Smooth muscle cell of the brain vasculature (primary cell): ENCODE measurements around the gene SHISAL1.
"Not testable (repeated sequence)": the region's sequence is repeated elsewhere in the genome, so short reads cannot be mapped to it uniquely, and the experiment has no call there.

Source experiments
- DNase-seq: peaks from one replicate; pipeline ENCODE4 v3.0.0-alpha.2; 2012; ENCODE audit warnings: low read depth, low spot score

The SHISAL1 gene

DNA sequence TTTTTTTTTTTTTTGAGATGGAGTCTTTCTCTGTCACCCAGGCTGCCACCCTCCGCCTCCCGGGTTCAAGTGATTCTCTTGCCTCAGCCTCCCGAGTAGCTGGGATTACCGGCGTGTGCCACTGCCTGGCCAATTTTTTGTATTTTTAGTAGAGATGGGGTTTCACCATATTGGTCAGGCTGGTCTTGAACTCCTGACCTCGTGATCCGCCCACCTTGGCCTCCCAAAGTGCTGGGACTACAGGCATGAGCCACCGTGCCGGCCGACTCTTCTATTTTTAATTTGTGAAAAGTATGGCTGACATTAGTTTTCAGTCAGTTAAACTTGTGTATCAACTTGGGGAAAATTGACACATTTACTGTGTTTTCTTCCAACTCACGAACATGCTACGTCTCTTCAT lies 78.4 kb downstream of the SHISAL1 start:
- DNase-seq, result not testable (repeated sequence)

DNA sequence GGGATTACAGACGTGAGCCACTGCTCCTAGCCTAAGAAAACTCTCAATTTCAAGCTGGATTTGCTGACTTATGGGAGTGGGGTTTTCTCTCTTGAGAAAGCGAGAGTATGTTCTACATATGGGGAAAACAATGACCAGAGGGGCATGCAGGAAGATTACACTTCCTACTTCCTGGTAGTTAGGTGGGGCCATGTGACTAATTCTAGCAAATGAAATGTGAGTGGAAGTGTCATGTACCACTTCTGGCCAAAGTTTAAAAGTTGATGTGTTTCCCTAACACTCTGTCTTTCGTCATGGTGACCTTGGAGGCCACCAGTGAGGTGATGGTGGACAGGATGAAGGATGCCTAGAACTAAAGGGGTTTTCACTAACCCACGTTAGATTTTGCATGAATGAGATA lies 81.5 kb downstream of the SHISAL1 start:
- no peak for DNase-seq

DNA sequence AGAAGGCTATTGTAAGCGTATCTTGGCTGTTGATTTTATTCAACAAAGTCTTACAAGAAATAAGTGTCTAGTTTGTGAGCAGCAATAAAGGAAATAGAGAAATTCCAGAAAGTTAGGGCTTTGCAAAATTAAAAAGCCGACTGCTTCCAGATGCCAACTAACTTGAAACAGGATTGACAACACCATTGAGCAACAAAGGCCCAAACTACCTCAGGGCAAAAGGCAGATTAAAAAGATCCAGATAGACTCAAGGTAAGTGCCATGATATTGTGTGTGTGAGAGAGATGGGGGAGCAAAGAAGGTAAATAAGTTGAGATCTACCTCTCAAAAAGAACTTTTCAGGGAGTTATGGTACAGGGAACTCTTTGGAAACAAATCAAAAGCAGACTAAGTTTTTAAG lies 82.9 kb downstream of the SHISAL1 start:
- DNase-seq, result no peak

DNA sequence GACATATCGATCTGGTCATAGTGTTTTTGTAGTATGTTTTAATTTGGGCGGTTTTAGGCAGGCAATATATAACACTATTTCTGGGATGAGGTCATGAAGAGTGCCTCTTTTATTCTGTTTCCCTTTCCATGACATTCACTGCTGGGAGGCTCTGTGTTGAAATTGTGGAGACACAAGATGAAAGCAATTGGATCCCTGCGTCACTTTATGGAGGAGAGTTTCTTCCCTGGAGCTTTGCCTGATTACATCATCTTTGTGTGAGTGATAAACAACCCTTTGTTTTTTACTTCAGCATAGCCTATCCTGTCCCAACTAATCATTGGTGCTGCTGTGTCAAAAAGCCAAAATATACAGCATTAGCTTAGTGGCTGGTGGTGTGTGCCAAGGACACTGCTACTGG lies 83.4 kb downstream of the SHISAL1 start:
- DNase-seq, result no peak

DNA sequence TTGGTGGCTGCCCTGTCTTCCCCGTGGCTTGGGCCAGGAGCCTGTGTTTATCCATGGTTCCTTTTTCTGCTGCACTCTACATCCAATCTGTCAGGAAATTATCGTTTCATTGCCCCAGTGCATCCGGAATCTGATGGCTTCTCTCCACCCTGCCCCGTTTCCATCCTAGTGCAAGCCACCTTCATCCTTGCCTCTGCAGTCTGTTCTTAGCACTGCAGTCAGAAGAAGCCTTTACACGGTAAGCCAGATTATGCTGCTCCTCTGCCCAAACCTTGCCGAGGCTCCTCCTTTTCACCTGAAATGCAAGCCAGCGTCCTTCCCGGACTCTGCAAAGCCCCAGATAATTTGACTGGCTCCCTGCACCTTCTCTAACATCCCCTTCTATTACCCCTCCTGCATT lies 86.9 kb downstream of the SHISAL1 start:
- DNase-seq, result no peak

DNA sequence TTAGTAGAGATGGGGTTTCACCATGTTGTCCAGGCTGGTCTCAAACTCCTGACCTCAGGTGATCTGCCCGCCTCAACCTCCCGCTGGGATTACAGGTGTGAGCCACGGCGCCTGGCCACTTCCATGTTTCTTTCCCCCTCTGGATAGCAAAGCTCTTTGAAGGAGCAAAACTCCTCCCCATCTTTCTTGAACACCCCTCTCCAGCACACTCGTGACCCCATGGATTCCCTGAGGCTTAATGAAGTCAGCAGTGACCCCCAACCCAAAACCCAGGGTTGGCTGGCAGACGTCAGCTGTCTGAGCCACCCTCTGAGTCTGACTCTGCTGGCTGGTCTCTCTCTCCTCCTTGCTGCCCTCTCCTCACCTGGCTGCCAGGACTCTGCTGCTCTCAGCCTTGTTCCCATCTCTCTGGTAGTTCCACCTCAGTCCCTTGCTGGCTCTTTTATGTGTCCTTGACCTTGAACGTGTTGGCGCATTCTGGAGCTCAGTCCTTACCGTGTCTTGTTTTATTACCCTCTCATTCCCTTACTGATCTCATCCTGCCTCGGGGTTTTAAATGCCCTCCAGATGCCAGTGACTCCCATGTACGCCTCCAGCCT lies 87.6 kb downstream of the SHISAL1 start:
- no peak for DNase-seq

DNA sequence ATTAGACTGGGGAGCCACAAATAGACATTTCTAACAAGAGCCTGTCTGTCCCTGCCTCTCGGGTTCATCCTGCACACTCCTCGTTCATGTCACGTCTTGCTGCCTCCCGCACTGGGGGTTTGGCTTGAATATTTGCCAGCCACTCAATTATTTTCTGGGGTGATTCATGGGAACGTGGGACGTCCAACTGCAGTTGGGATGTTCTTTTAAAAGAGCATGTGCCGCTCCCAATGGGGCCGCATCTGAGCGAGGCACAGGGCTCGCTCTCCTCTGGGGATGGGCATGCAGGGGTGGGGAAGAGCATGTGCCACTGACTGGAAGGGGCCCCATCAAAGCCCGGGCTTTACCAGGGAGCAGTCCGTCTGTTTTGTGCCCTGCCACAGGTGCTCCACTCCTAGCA lies 88.6 kb downstream of the SHISAL1 start:
- no peak for DNase-seq

DNA sequence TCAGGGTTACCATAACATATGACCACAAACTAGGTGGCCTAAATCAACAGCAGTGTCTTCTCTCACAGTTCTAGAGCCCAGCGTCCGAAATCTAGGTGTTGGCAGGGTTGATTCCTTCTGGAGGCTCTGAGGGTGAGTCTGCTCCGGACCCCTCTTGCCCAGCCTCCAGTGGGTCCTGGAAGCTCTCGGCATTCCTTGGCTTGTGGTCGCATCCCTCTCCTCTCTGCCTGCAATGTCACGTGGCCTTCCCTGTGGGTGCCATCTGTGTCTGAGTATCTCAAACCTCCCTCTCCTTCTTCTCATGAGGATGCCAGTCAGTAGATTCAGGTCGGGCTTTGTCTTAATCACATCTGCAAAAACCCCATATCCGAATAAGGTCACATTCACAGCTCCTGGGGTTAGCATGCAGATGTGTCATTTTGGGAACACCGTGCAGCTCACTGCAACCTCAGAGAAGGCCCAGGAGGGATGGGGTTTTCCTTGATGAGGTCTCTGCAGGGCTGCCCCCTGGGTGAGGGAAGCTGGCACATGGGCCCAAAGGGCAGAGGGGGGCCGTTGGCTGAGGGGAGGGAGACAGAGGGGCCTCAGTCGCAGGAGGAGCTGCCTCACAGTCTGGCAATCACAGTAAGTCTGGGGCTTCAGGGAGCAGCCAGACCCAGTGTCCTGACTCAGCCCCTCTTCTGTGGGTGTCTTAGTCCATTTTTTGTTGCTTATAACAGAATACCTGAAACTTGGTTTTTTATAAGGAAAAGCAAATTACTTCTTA lies 90.9 kb downstream of the SHISAL1 start:
- DNase-seq, result no peak

DNA sequence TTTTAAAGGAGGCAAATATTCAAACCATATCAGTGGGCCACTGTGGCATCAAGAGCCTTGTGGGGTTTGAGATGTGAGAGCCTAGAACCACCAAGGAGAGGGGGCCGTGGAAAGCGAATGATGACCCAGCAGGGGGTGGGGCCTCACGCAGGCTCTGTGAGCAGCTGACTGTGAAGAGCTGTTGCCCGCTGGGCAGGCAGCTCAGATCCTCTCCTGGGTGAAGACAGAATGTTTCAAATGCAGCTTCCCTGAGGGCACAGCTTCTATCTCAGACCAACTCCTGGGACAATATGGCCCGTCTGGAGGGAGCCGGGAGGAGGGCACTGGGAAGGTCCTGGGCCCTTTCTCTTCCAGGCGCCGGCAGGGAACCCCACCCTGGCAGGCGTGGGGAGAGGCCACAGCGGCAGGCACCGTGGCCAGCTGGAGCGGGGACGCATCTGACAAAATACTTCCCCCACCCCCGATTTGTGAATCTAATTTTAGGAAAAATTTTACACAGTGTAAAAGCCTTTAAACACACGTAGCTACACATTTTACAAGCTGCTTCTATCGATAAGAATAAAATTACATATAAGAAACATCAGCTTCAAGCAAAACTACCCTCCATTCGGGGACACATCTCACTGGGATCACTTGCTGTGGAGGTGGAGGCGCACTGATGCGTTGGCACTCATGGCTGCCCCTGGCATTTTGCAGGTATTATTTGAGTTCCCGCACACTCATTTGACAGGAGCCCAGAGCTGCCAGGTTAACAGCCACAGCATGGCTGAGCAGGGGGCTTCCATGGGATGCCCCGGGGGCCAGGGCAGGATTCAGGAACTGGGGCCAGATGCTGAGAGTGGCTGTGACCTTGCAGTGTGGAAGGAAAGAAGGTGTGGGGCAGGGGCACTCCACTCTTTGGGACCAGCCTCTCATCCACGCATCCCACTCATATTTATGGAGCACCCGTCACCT lies 91.7 kb downstream of the SHISAL1 start:
- no peak for DNase-seq

DNA sequence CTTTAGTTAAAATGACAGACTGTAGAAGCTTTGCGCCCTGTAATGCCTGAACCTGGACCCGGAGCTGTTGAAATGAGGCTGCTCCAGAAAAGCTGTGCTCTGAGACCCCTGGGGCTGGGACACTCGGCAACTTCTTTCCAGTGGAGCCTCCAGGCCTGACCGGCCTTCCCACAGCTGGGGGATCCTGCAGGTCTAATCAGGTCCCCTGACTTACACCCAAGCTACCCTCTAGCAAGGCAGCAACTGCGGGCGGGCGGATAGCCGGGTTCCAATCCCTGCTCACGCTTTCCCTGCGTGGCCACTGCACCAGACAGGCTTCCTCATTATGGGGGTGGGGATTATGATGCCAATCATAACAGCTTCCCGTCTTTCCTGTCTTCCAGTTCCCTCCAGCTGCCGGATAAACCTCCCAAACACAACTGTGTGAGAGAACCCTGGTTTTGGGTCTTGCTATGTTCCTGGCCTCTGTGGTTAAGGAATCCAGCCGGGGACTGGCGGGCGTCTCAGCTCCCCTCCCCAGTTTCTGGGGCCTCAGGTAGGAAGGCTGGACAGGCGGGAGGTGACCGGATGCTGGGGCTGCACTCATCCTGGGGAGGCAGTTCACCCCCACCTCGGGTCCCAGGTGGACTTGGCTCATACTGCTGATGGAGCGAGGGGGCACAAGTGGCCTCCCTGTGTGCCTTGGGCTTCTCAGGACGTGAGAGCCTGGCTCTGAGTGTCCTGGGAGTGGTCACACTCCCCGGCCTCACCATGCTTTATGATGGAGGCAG lies 93.5 kb downstream of the SHISAL1 start:
- no peak for DNase-seq

DNA sequence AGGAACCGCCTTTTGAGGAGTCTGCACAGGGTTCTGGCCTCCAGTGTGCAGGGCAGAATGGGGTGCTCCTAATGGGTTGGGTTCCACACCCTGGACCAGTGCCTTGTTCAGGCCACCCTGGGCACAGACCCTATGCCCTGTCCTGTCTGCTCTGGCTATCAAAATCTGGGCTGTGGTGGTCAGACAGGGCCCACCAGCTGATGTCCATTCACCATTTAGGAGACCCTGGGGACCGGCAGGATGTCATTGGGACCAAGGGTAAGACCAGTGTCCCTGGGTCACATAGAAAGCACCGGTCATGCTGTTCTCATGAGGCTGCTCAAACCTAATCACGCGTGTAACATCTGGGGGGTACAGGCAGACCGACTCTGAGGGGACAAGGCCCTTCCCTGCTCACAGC lies 94.7 kb downstream of the SHISAL1 start:
- DNase-seq, result no peak

DNA sequence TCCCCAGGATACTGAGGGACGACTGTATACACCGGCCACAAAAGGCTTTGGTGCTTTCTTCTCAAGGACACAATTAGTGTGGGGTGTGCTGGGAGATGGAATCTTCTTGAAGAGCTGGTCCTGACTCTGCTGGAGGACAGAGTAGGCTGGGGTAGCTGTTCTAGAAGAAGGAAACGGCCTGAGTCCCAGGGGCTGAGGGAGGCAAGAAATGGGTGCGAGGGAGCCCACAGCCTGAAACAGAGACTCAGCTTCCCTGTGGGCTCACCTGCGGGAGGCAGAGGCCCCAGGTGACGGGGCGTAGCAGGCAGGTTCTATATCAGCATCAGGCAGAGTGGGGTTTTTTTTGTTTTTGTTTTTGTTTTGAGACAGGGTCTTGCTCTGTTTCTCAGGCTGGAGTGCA lies 95.4 kb downstream of the SHISAL1 start:
- no peak for DNase-seq

DNA sequence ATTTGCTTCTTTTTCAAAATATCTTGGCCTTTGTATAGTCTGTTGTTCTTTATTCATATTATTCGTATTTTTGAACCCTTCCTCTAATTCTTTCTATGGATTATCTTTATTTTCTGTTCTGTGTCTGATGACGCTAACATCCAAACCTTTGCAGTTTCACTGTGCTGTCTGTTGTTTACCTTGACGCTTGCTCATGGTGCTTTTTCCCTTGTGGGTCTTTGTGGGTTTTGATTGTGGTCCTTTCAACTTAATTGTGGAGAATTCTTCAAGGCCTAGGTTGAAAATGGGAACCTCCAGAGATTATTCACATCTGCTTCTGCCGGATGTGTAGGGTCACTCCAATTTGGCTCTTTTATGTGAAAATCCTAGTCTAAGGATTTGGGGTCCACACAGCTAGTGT lies 97.5 kb downstream of the SHISAL1 start:
- DNase-seq, result no peak

DNA sequence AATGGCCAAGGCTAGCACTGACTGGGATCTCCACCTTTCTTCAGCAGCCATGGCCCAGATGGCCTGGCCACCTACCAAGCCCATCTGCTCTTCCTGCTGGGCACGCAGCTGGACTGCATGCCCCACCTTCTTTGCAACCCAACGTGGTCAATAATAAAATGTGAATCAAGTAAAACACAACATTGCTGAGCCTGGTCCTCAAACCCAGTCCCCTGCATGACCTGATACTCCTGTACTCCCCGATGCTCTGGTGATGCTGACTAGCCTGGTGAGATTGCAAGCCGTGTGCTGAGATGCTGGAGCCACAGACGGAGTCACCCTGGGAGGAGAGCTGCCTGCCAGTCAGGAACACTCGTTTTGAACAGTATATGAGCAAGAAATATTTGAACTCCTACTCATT lies 98.0 kb downstream of the SHISAL1 start:
- no peak for DNase-seq

DNA sequence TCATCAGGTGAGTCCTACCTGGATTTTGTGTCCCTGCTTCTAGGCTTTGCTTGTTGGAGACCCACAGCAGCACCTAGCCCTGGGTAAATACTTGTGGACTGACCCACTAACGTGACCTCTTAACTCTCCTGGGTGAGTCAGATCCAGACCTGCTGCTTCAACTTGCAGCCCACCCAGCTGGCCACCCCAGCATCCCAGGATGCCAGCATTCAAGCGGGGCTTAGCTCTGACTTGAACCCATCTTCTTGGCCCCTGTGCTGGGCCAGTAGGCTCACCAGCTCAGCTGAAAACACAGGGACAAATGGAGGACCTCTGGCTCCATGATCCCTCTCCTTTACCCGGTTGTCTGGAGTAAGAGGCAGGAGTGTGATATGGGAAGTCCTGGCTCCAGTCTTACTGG lies 98.6 kb downstream of the SHISAL1 start:
- DNase-seq, result no peak

DNA sequence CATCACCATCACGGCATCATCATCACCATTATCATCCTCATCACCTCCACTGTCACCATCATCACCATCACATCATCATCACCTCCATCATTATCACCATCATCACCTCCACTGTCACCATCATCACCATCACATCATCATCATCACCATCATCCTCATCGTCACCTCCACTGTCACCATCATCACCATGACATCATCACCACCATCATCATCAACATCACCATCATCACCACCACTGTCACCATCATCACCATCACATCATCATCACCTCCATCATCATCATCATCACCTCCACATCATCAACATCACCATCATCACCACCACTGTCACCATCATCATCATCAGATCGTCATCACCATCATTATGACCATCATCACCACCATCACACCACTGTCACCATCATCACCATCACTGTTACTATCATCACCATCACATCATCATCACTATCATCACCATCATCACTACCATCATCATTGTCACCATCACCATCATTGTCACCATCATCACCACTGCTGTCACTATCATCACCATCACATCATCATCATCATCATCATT lies 99.2 kb downstream of the SHISAL1 start:
- DNase-seq, result no peak

DNA sequence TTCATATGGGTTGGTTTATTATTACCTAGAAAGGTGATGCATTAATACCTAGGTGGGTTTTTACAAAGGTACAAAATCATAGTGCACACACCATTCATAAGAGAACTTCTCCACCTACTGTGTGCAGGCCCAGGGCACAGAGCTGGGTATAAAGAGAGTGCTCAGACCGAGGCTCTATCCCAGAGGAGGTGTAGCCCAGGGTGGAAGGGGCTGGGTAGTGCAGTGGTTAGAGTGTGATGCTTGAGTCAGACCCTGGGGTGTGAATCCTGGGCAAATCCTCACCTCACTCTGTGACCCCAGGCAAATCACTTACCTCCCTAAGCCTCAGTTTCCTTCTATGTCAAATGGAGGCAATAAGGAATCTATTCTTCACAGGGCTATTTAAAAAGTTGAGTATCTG lies 99.8 kb downstream of the SHISAL1 start:
- DNase-seq, result no peak

DNA sequence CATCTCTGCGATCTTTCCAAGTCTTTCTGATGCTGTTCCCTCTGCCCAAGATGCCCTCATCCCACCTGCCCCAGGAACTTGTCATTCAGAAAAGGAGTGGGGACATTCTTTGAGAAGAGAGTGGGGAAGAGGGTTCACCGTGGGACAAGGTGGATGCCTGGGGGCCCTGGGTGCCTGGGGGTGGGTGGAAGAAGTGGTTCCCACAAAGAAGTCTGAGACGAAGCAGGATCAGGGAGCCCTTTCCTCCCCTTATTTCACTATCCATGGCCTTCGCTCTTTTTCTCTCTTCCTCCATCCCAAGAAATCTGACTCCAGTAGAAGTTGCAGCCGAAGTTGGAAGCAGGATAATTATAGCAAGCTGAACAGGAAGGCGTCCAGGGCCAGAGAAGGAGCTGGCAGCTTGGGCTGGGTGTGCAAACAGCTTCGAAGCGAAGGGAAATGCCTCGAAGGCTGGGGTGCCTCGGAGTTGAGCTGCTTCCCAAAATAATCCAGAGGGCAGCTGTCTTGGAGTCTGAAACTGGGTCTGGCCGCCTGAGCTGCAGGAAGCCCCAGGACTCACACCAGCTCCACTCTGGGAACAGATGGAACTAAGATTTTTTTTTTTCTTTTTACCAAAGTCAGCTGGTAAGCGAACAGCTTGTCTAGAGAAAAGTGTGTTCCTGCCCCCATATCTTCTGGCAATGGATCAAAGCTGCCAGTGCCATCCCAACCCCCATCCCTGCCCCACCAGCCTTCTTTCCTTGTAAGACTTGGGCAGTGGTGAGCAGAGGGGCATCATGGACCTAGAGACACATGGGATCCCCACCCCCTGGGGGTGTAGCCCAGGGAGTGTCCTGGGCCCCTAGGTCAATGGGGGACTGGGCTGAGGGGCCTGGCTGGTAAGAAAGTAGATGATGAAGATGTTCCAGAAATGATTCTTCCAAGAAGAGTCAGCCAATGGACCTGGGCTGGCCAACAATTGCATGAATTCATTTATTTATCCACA lies 100.5 kb downstream of the SHISAL1 start:
- DNase-seq, result no peak

DNA sequence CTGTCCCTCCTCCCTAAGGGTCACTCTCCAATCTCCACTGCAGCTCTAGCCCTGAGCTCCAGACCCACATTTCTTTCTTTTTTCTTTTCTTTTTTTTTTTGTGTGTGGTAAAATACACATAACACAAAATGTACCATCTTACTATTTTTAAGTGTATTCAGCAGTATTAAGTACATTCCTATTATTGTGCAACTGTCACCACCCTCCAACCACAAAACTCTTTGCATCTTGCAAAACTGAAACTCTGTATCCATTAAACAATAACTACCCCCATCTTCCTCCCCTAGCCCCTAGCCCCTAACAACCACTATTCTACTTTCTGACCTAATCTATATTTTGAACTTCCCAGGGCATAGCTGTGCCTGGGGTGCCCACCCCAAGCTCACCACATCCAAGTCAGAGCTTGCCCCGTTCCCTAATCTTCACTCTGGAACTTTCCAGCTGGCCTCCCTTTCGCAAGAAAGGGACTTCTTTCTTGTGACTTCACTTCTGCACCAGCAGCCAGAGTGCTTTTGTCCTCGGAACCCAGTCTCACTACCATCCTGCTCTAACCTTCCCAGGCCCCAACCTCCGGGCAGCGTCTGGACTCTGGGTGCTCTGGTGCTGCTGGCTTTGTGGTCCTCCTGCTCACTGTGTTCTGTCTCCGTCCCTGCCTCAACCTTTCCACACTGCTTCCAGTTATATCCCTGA lies 101.3 kb downstream of the SHISAL1 start:
- DNase-seq, result no peak

DNA sequence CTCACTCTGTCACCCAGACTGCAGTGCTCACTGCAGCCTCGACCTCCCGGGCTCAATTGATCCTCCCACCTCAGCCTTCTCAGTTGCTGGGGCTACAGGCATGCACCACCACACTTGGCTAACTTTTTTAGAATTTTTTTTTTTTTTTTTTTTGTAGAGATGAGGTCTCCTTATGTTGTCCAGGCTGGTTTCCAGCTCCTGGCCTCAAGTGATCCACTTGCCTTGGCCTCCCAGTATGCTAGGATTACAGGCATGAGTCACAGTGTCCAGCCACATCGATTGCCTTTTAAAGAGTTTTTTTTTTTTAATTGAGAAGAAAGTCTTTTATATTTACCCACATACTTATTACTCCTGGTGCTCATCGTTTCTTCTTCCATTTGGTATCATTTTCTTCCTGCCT lies 102.0 kb downstream of the SHISAL1 start:
- DNase-seq, result no peak
